HG02759 (cell line): Measurements from ENCODE around the gene B3GALT5.
"Not testable (repeated sequence)": the region's sequence is repeated elsewhere in the genome, so short reads cannot be mapped to it uniquely, and the experiment has no call there.

Source experiments
- ATAC-seq: cut with Tn5 transposase; IDR thresholded peaks from one replicate; pipeline ENCODE4 v1.9.1; 2021; ENCODE audit warnings: mild to moderate bottlenecking, moderate library complexity; ENCODE audit not compliant: unreplicated experiment

The B3GALT5 gene

GRCh38 chr21:39686646-39687468, 74.1 kb downstream of the B3GALT5 start:
- ATAC-seq = no peak

GRCh38 chr21:39688010-39688409, 75.3 kb downstream of the B3GALT5 start:
- ATAC-seq = no peak

- not testable (repeated sequence) for ATAC-seq
Observed at GRCh38 chr21:39689860-39690259, 77.1 kb downstream of the B3GALT5 start.

- ATAC-seq = no peak
Observed at GRCh38 chr21:39690454-39690853, 77.7 kb downstream of the B3GALT5 start.

- ATAC-seq = no peak
Observed at GRCh38 chr21:39694750-39695149, 82.0 kb downstream of the B3GALT5 start.

- ATAC-seq = no peak
Observed at GRCh38 chr21:39696196-39696595, 83.5 kb downstream of the B3GALT5 start.

- no peak for ATAC-seq
Observed at GRCh38 chr21:39696618-39697017, 83.9 kb downstream of the B3GALT5 start.

- no peak for ATAC-seq
Observed at GRCh38 chr21:39700318-39700717, 87.6 kb downstream of the B3GALT5 start.

- ATAC-seq = no peak
Observed at GRCh38 chr21:39703578-39703977, 90.8 kb downstream of the B3GALT5 start.

- no peak for ATAC-seq
Observed at GRCh38 chr21:39705849-39706248, 93.1 kb downstream of the B3GALT5 start.

- ATAC-seq = no peak
Observed at GRCh38 chr21:39707316-39707715, 94.6 kb downstream of the B3GALT5 start.

- ATAC-seq = no peak
Observed at GRCh38 chr21:39710866-39711265, 98.1 kb downstream of the B3GALT5 start.

- no peak for ATAC-seq
Observed at GRCh38 chr21:39712273-39712672, 99.5 kb downstream of the B3GALT5 start.

GRCh38 chr21:39712976-39713375, 100.2 kb downstream of the B3GALT5 start:
- no peak for ATAC-seq

GRCh38 chr21:39713905-39714304, 101.2 kb downstream of the B3GALT5 start:
- no peak for ATAC-seq

- no peak for ATAC-seq
Observed at GRCh38 chr21:39714331-39714730, 101.6 kb downstream of the B3GALT5 start.

- ATAC-seq = no peak
Observed at GRCh38 chr21:39715804-39716397, 103.2 kb downstream of the B3GALT5 start.

GRCh38 chr21:39720126-39720778, 107.5 kb downstream of the B3GALT5 start:
- no peak for ATAC-seq

GRCh38 chr21:39721885-39722284, 109.1 kb downstream of the B3GALT5 start:
- ATAC-seq = no peak
